Uterus (tissue), 2 donors: Measurements from ENCODE around the gene CDC123.
"Not testable (repeated sequence)": the region's sequence is repeated elsewhere in the genome, so short reads cannot be mapped to it uniquely, and the experiment has no call there.

Experiments used
- POLR2A ChIP-seq, 2 donors: fragments of 450-650 bp; IDR thresholded peaks; one replicate each; pipeline ENCODE4 v1.6.1; 2016; ENCODE audit warnings: antibody characterized with exemption in 2 of 2, mild to moderate bottlenecking in 1 of 2, moderate library complexity in 1 of 2
- TF ChIP-seq, protein P1 (sequence below), 4 experiments: fragments of 200-600 bp in 2 of 4; fragments of 450-650 bp in 2 of 4; sonication (generic) in 2 of 4; IDR thresholded peaks; one replicate each; pipeline ENCODE4 v1.5.1; 2016 to 2019; ENCODE audit warnings: antibody characterized with exemption in 4 of 4, mild to moderate bottlenecking in 2 of 4, moderate library complexity in 1 of 4

DNA sequence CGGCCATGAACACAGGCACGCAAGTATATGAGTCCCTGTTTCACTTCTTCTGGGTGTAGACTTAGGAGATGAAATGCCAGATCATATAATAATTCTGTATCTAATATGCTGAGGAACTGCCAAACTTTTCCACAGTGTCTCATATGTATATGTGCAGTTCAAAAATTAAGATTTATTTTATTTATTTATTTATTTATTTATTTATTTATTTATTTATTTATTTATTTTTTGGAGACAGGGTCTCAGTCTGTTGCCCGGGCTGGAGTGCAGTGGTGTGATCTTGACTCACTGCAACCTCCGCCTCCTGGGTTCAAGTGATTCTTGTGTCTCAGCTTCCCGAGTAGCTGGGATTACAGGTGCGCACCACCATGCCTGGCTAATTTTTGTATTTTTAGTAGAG lies 24.5 kb upstream of the CDC123 start:
- TF ChIP-seq, protein P1, sequence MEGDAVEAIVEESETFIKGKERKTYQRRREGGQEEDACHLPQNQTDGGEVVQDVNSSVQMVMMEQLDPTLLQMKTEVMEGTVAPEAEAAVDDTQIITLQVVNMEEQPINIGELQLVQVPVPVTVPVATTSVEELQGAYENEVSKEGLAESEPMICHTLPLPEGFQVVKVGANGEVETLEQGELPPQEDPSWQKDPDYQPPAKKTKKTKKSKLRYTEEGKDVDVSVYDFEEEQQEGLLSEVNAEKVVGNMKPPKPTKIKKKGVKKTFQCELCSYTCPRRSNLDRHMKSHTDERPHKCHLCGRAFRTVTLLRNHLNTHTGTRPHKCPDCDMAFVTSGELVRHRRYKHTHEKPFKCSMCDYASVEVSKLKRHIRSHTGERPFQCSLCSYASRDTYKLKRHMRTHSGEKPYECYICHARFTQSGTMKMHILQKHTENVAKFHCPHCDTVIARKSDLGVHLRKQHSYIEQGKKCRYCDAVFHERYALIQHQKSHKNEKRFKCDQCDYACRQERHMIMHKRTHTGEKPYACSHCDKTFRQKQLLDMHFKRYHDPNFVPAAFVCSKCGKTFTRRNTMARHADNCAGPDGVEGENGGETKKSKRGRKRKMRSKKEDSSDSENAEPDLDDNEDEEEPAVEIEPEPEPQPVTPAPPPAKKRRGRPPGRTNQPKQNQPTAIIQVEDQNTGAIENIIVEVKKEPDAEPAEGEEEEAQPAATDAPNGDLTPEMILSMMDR (IDR thresholded peaks at IDR 0.05): not testable (repeated sequence)
- TF ChIP-seq POLR2A (IDR thresholded peaks at IDR 0.05): not testable (repeated sequence)
